K562 (cell line): ENCODE measurements around the gene EIF2AK2. TPM values are rescaled to one million over a fixed set of nuclear protein-coding genes. Genes with fewer than 3 reads are reported as not detected.

Source experiments
- ATAC-seq: fragments of 200-7000 bp; cut with Tn5 transposase; 3 replicates; pipeline ENCODE4 v1.9.1; 2020; ENCODE audit warnings: moderate library complexity
- BruUV-seq: library from RNA; stranded (reverse); fragments of 400-500 nt; replicated peaks from 2 replicates; lab custom pipeline; 2021; lab: Mats Ljungman, UMichigan
- CTCF ChIA-PET: fragments of 300-600 bp; formaldehyde crosslinking; extraction: SDS; loops from one replicate; lab custom pipeline; 2021; ENCODE audit warnings: low intra/inter-chr PET ratio; lab: Yijun Ruan, JAX
- POLR2A ChIA-PET: fragments of 300-600, 350-650 bp; sonication (Branson Sonifier 250); formaldehyde crosslinking; extraction: SDS; loops from one replicate; lab custom pipeline; 2021; ENCODE audit warnings: antibody characterized with exemption, inconsistent platforms; lab: Yijun Ruan, JAX
- DNase-seq, 4 experiments: peaks; one replicate each; pipeline versions ENCODE4 v3.0.0 to v3.0.0-alpha.2; 2011 to 2018; ENCODE audit warnings: low spot score in 3 of 4, mixed read lengths in 3 of 4; ENCODE audit errors: extremely low read depth in 1 of 4
- FAIRE-seq: peaks from 2 replicates; lab custom pipeline; 2011; peaks lifted over from hg19 to GRCh38; lab: Jason Lieb, UNC
- H2AFZ ChIP-seq: 2 replicates; pipeline ENCODE4 v1.6.0; 2011; ENCODE audit warnings: low read depth, low read length, control low read depth, inconsistent platforms
- H3K27ac ChIP-seq: fragments of 200-600 bp; 3 replicates; pipeline ENCODE4 v1.8.0; 2011; ENCODE audit warnings: low read depth, mild to moderate bottlenecking, control low read depth, inconsistent platforms, low read length, moderate library complexity, mixed read lengths; ENCODE audit errors: extremely low read depth
- H3K27me3 ChIP-seq, 2 experiments: fragments of 300-600 bp in 1 of 2; 2 replicates in 1 of 2; 3 replicates in 1 of 2; pipeline versions ENCODE4 v1.6.0 to v1.8.0; 2011; ENCODE audit warnings: inconsistent platforms in 2 of 2, low read length in 2 of 2, mild to moderate bottlenecking in 1 of 2, mixed read lengths in 1 of 2, moderate library complexity in 1 of 2; ENCODE audit not compliant: control insufficient read depth in 2 of 2, insufficient read depth in 2 of 2
- H3K36me3 ChIP-seq: fragments of 300-600 bp; 3 replicates; pipeline ENCODE4 v1.8.0; 2011; ENCODE audit warnings: mild to moderate bottlenecking, low read length, inconsistent platforms; ENCODE audit not compliant: control insufficient read depth, insufficient read depth
- H3K4me1 ChIP-seq, 2 experiments: fragments of 200-600 bp in 1 of 2; replicated peaks in 1 of 2; 2 replicates in 1 of 2; 3 replicates in 1 of 2; pipeline versions ENCODE4 v1.5.1 to v1.8.0; 2011; ENCODE audit warnings: inconsistent platforms in 2 of 2, low read length in 2 of 2, mild to moderate bottlenecking in 1 of 2, mixed read lengths in 1 of 2, moderate library complexity in 1 of 2; ENCODE audit not compliant: control insufficient read depth in 2 of 2, insufficient read depth in 2 of 2
- H3K4me2 ChIP-seq: 2 replicates; pipeline ENCODE4 v1.6.1; 2011; ENCODE audit warnings: low read length, control low read depth, inconsistent platforms, mixed read lengths; ENCODE audit not compliant: insufficient read depth
- H3K4me3 ChIP-seq: fragments of 200-600 bp; sonication (generic), shearing (Covaris generic); 2 replicates; pipeline ENCODE4 v1.5.1; 2016; ENCODE audit warnings: control low read depth, inconsistent platforms
- H3K79me2 ChIP-seq: fragments of 200-600 bp; 3 replicates; pipeline ENCODE4 v1.8.0; 2011; ENCODE audit warnings: low read length, inconsistent platforms; ENCODE audit not compliant: control insufficient read depth, insufficient read depth
- H3K9ac ChIP-seq, 2 experiments: 2 replicates each; pipeline versions ENCODE4 v1.6.0 to v1.6.1; 2011; ENCODE audit warnings: low read depth in 2 of 2, low read length in 2 of 2, control low read depth in 1 of 2, inconsistent platforms in 1 of 2, mild to moderate bottlenecking in 1 of 2, mixed read lengths in 1 of 2; ENCODE audit not compliant: insufficient read depth in 1 of 2
- H3K9me1 ChIP-seq: one replicate; pipeline ENCODE4 v1.6.0; 2011; ENCODE audit warnings: inconsistent platforms, mild to moderate bottlenecking, low read length, moderate library complexity; ENCODE audit not compliant: control insufficient read depth, insufficient read depth
- H3K9me3 ChIP-seq: replicated peaks from 2 replicates; pipeline ENCODE4 v1.5.1; 2011; ENCODE audit warnings: low read depth, low read length, inconsistent platforms; ENCODE audit not compliant: control insufficient read depth, insufficient read depth
- H4K20me1 ChIP-seq: replicated peaks from 2 replicates; pipeline ENCODE4 v1.6.1; 2011; ENCODE audit warnings: low read length, inconsistent platforms, mixed read lengths; ENCODE audit not compliant: control insufficient read depth, insufficient read depth
- ATF3 ChIP-seq, 2 experiments: fragments of 450-650 bp in 1 of 2; sonication (generic) in 1 of 2; formaldehyde crosslinking in 1 of 2; IDR thresholded peaks in 1 of 2; conservative IDR thresholded peaks in 1 of 2; 2 replicates each; pipeline versions ENCODE4 v1.6.1 to v1.8.1; 2016 to 2023; ENCODE audit warnings: mild to moderate bottlenecking in 2 of 2, moderate library complexity in 2 of 2, inconsistent platforms in 1 of 2, missing genetic modification reagents in 1 of 2
- CEBPG ChIP-seq, 3 experiments: fragments of 200-800 bp in 1 of 3; sonication (Bioruptor generic) in 1 of 3; sonication (generic) in 1 of 3; formaldehyde crosslinking in 1 of 3; IDR thresholded peaks in 2 of 3; conservative IDR thresholded peaks in 1 of 3; 2 replicates each; pipeline versions ENCODE4 v1.6.1 to v1.8.0; 2016 to 2022; ENCODE audit warnings: missing compliant biosample characterization in 2 of 3, missing genetic modification characterization in 2 of 3, mild to moderate bottlenecking in 1 of 3, missing genetic modification reagents in 1 of 3
- CHD1 ChIP-seq: fragments of 200-600 bp; sonication (generic); IDR thresholded peaks from one replicate; pipeline ENCODE4 v1.6.1; 2012; ENCODE audit warnings: mild to moderate bottlenecking, moderate library complexity, low read length, inconsistent platforms
- EP300 ChIP-seq: IDR thresholded peaks from 2 replicates; pipeline ENCODE4 v1.6.1; 2012; ENCODE audit warnings: low read length, improper control_type of control experiment
- ETV1 ChIP-seq: fragments of 450-650 bp; conservative IDR thresholded peaks from 2 replicates; pipeline ENCODE4 v1.6.1; 2016; ENCODE audit warnings: missing genetic modification characterization, control low read depth, low read depth, missing compliant biosample characterization
- HMBOX1 ChIP-seq: sonication (generic); IDR thresholded peaks from 2 replicates; pipeline ENCODE4 v1.6.1; 2016
- HMG20B ChIP-seq: fragments of 250-450 bp; sonication (Bioruptor Pico); IDR thresholded peaks from 2 replicates; pipeline ENCODE4 v1.5.0; 2021; ENCODE audit warnings: mild to moderate bottlenecking
- NR2C2 ChIP-seq, 2 experiments: fragments of 200-800 bp in 1 of 2; sonication (Bioruptor generic) in 1 of 2; sonication (generic) in 1 of 2; formaldehyde crosslinking in 1 of 2; IDR thresholded peaks; 2 replicates each; pipeline versions ENCODE4 v1.6.1 to v1.8.0; 2016 to 2022; ENCODE audit warnings: mild to moderate bottlenecking in 1 of 2, missing compliant biosample characterization in 1 of 2, missing genetic modification characterization in 1 of 2, missing genetic modification reagents in 1 of 2
- PKNOX1 ChIP-seq: fragments of 450-650 bp; IDR thresholded peaks from 2 replicates; pipeline ENCODE4 v1.6.1; 2016
- TAF7 ChIP-seq: fragments of 450-650 bp; IDR thresholded peaks from 2 replicates; pipeline ENCODE4 v1.6.1; 2016; ENCODE audit warnings: missing genetic modification characterization, missing compliant biosample characterization
- TRIM24 ChIP-seq, 2 experiments: fragments of 450-650 bp; IDR thresholded peaks; 2 replicates each; pipeline ENCODE4 v1.6.1; 2016
- ZBTB34 ChIP-seq: fragments of 250-450 bp; sonication (Bioruptor Pico); IDR thresholded peaks from 2 replicates; pipeline ENCODE4 v1.8.0; 2021; ENCODE audit warnings: mild to moderate bottlenecking, moderate library complexity
- ZNF584 ChIP-seq: fragments of 200-800 bp; sonication (Bioruptor generic); IDR thresholded peaks from 2 replicates; pipeline ENCODE4 v1.6.1; 2016; ENCODE audit warnings: low read depth, mild to moderate bottlenecking, missing genetic modification characterization, missing compliant biosample characterization
- ZNF589 ChIP-seq: fragments of 200-800 bp; sonication (Bioruptor generic); IDR thresholded peaks from 2 replicates; pipeline ENCODE4 v1.6.1; 2016; ENCODE audit warnings: low read depth, missing genetic modification characterization, missing compliant biosample characterization
- WGBS: fragments of 100-300 bp; shearing (Covaris generic); methylation state at CpG from one replicate; pipeline ENCODE4 v1.1.6; 2016; ENCODE audit warnings: low coverage, mixed read lengths; ENCODE audit not compliant: insufficient coverage; ENCODE audit errors: missing lambda C conversion rate; 5-methylcytosine and 5-hydroxymethylcytosine counted together
- in situ Hi-C: fragments of 300-500 bp; cut with MboI; formaldehyde crosslinking; loops from 4 replicates; pipeline ENCODE4 v1.15.0; 2018; ENCODE audit warnings: inconsistent platforms, mixed read lengths
- intact Hi-C: fragments of 100-400 bp; cut with micrococcal nuclease; formaldehyde crosslinking; loops from 2 replicates; pipeline ENCODE4 v1.14.2; 2022
- polyA plus RNA-seq, 8 experiments: library from polyadenylated mRNA; depleted of rRNA in 4 of 8; stranded (reverse) in 5 of 8; unstranded in 3 of 8; fragments of >200 nt; fragmentation: Nextera tagmentation in 2 of 8; fragmentation: Illumina TruSeq in 1 of 8; extraction: Ambion mirVana in 2 of 8; extraction: Trizol in 1 of 8; gene quantifications; 2 replicates each; pipeline versions ENCODE4 v1.2.1 to v1.2.3, GENCODE V29; 2011 to 2014; ENCODE audit warnings: inconsistent platforms in 1 of 8, missing spikeins in 1 of 8
- total RNA-seq, 7 experiments: library from RNA; depleted of rRNA in 6 of 7; stranded (reverse); fragments of >200 nt in 6 of 7; fragmentation: Illumina TruSeq in 2 of 7; extraction: Trizol in 2 of 7; gene quantifications; 2 replicates each; pipeline versions ENCODE4 v1.2.1 to v1.2.3, GENCODE V29; 2011 to 2021; ENCODE audit warnings: low replicate concordance in 1 of 7

EIF2AK2 gene
- total and polyA plus RNA-seq, 9 of the 15 experiments (the other 6 are each of a cell fraction or from before 2014, with no cell fraction given) = 3.8 to 19.5 (median 13.3) TPM

GRCh38 chr2:37191253-37191652, 34.5 kb upstream of the EIF2AK2 start (continued):
- TF ChIP-seq ZBTB34 (CRISPR knock-in tag) (no peak), ATF3 (IDR thresholded peaks at IDR 0.05) (no peak), ATF3 (CRISPR knock-in tag; conservative IDR thresholded peaks at IDR 0.05) (no peak)

- FAIRE-seq (no peak), ATAC-seq (peak; percentile 15; the same call in 2 of the 3 replicates), DNase-seq (no peak)
- Histone ChIP-seq H3K9me3 (no peaks in the 10 kb centered on the region), H3K27me3 (peaks cover 0 to 8% of the 10 kb centered on the region in 2 experiments; a peak in 2 of 5 replicates), H3K4me3 (no peak overlapping the region), H3K79me2 (no peaks in the 10 kb centered on the region), H4K20me1 (no peaks in the 10 kb centered on the region), H3K9ac (no peak overlapping the region), H2AFZ (peak overlapping the region; percentile 66), H3K27ac (no peak overlapping the region), H3K36me3 (no peaks in the 10 kb centered on the region), H3K4me1 (peaks cover 3 to 9% of the 10 kb centered on the region in 2 experiments; a peak in 2 of 5 replicates), H3K4me2 (no peak overlapping the region; the same call in 1 of the 2 replicates), H3K9me1 (no peaks in the 10 kb centered on the region)
- in situ Hi-C loops (no loop called here), intact Hi-C loops (no loop called here)
- CTCF ChIA-PET = no interaction called here
- POLR2A ChIA-PET = interaction anchor here (0.8 to 1.6 kb wide), 3 partner anchors 8 to 13 kb away, joined by 3 to 8 read pairs (median 4); no protein-coding TSS in a partner anchor
- BruUV-seq = no TSS peak
- 52% methylated on average over 4 of the region's 4 CpGs for WGBS
- TF ChIP-seq CHD1 (no peak), ZNF584 (CRISPR knock-in tag) (peak; percentile 39; the same call in 1 of the 2 replicates), ZNF589 (0 out of 2 replicates have a peak, but pooled peaks have one; percentile 37), HMBOX1 (peak; percentile 74), TRIM24 (IDR thresholded peaks at IDR 0.05) (peak; percentile 50 to 58; a peak in 2 of 4 replicates), PKNOX1 (no peak), CEBPG (CRISPR knock-in tag; IDR thresholded peaks at IDR 0.05) (no peak), CEBPG (tag; conservative IDR thresholded peaks at IDR 0.05 in 1 of 2, IDR thresholded peaks at IDR 0.05 in 1 of 2) (peak; percentile 20 to 90; a peak in 2 of 4 replicates), EP300 (peak; percentile 21; the same call in 1 of the 2 replicates), NR2C2 (CRISPR knock-in tag; IDR thresholded peaks at IDR 0.05) (no peak), NR2C2 (tag; IDR thresholded peaks at IDR 0.05) (peak; percentile 24; the same call in 1 of the 2 replicates), HMG20B (CRISPR knock-in tag) (no peak), TAF7 (0 out of 2 replicates have a peak, but pooled peaks have one; percentile 8), ETV1 (tag) (peak; percentile 61; the same call in 1 of the 2 replicates)
These were observed 33.5 kb upstream of the EIF2AK2 start for GRCh38 chr2:37190290-37190689.
